ENCODE measurements around the gene INSYN1.

INSYN1 gene

GRCh38 chr15:73770050-73770449, 16.9 kb upstream of the INSYN1 start:
- Histone ChIP-seq H3K9ac (ENCODE audit: low read length) (no peak overlapping the region), H3K4ac (ENCODE audit: low read depth, low read length) (no peak overlapping the region), H3K14ac (ENCODE audit: low read length) (no peak overlapping the region), H2AK5ac (ENCODE audit: low read length) (no peak overlapping the region), H3K36me3 (ENCODE audit: control insufficient read depth in 1 of 2, insufficient read depth in 2 of 2, low read length in 2 of 2) (no peaks in the 10 kb centered on the region), H3K9me3 (ENCODE audit: insufficient read depth, low read depth, low read length) (peaks cover 1% of the 10 kb centered on the region), H3K4me3 (ENCODE audit: low read depth, low read length) (no peak overlapping the region), H3K79me2 (ENCODE audit: control insufficient read depth, insufficient read depth, low read length, poor library complexity) (no peaks in the 10 kb centered on the region), H4K8ac (ENCODE audit: low read depth, low read length) (no peak overlapping the region), H3K79me1 (ENCODE audit: low read length) (no peaks in the 10 kb centered on the region), H4K91ac (ENCODE audit: low read depth, low read length) (no peak overlapping the region), H2BK120ac (ENCODE audit: insufficient read depth, low read length, poor library complexity) (no peak overlapping the region), H3K4me1 (ENCODE audit: control insufficient read depth in 1 of 2, insufficient read depth in 2 of 2, low read length in 2 of 2) (no peaks in the 10 kb centered on the region), H2BK5ac (ENCODE audit: low read depth, low read length, poor library complexity) (no peak overlapping the region), H2AFZ (ENCODE audit: insufficient read depth, low read length, poor library complexity) (no peak overlapping the region), H3K23ac (ENCODE audit: low read length) (no peak overlapping the region), H3K18ac (ENCODE audit: low read length) (no peak overlapping the region), H3K27ac (ENCODE audit: low read depth, low read length) (no peak overlapping the region), H3K27me3 (ENCODE audit: insufficient read depth, low read length) (no peaks in the 10 kb centered on the region), H4K12ac (ENCODE audit: low read depth, low read length) (no peak overlapping the region), H3K4me2 (ENCODE audit: low read length) (no peak overlapping the region), H2BK12ac (ENCODE audit: low read length) (no peak overlapping the region)
- WGBS (ENCODE audit: extremely low coverage, insufficient coverage, insufficient read length) = no CpG with 5 or more reads among the region's 1 CpG
- DNase-seq = no peak

- Histone ChIP-seq H3K9ac (ENCODE audit: low read length) (no peak overlapping the region), H2BK5ac (ENCODE audit: low read depth, low read length, poor library complexity) (no peak overlapping the region), H3K4me2 (ENCODE audit: low read length) (no peak overlapping the region), H3K4ac (ENCODE audit: low read depth, low read length) (no peak overlapping the region), H3K79me2 (ENCODE audit: control insufficient read depth, insufficient read depth, low read length, poor library complexity) (no peaks in the 10 kb centered on the region), H2AK5ac (ENCODE audit: low read length) (no peak overlapping the region), H2BK12ac (ENCODE audit: low read length) (no peak overlapping the region), H3K27me3 (ENCODE audit: insufficient read depth, low read length) (no peaks in the 10 kb centered on the region), H3K4me3 (ENCODE audit: low read depth, low read length) (no peak overlapping the region), H3K27ac (ENCODE audit: low read depth, low read length) (no peak overlapping the region), H2BK120ac (ENCODE audit: insufficient read depth, low read length, poor library complexity) (no peak overlapping the region), H3K14ac (ENCODE audit: low read length) (no peak overlapping the region), H4K8ac (ENCODE audit: low read depth, low read length) (no peak overlapping the region), H4K12ac (ENCODE audit: low read depth, low read length) (no peak overlapping the region), H3K4me1 (ENCODE audit: control insufficient read depth in 1 of 2, insufficient read depth in 2 of 2, low read length in 2 of 2) (no peaks in the 10 kb centered on the region), H4K91ac (ENCODE audit: low read depth, low read length) (no peak overlapping the region), H3K23ac (ENCODE audit: low read length) (no peak overlapping the region), H2AFZ (ENCODE audit: insufficient read depth, low read length, poor library complexity) (no peak overlapping the region), H3K36me3 (ENCODE audit: control insufficient read depth in 1 of 2, insufficient read depth in 2 of 2, low read length in 2 of 2) (no peaks in the 10 kb centered on the region), H3K79me1 (ENCODE audit: low read length) (no peaks in the 10 kb centered on the region), H3K18ac (ENCODE audit: low read length) (no peak overlapping the region), H3K9me3 (ENCODE audit: insufficient read depth, low read depth, low read length) (peaks cover 1% of the 10 kb centered on the region)
- WGBS (ENCODE audit: extremely low coverage, insufficient coverage, insufficient read length) = no CpG with 5 or more reads among the region's 9 CpGs
- no peak for DNase-seq
Measured at GRCh38 chr15:73767806-73768501, 14.8 kb upstream of the INSYN1 start.

GRCh38 chr15:73766598-73766997, 13.4 kb upstream of the INSYN1 start:
- Histone ChIP-seq H3K4me2 (ENCODE audit: low read length) (no peak overlapping the region), H4K8ac (ENCODE audit: low read depth, low read length) (no peak overlapping the region), H3K27ac (ENCODE audit: low read depth, low read length) (no peak overlapping the region), H3K9ac (ENCODE audit: low read length) (no peak overlapping the region), H2BK120ac (ENCODE audit: insufficient read depth, low read length, poor library complexity) (no peak overlapping the region), H3K18ac (ENCODE audit: low read length) (no peak overlapping the region), H3K14ac (ENCODE audit: low read length) (no peak overlapping the region), H3K27me3 (ENCODE audit: insufficient read depth, low read length) (no peaks in the 10 kb centered on the region), H4K91ac (ENCODE audit: low read depth, low read length) (no peak overlapping the region), H4K12ac (ENCODE audit: low read depth, low read length) (no peak overlapping the region), H3K79me2 (ENCODE audit: control insufficient read depth, insufficient read depth, low read length, poor library complexity) (no peaks in the 10 kb centered on the region), H2BK12ac (ENCODE audit: low read length) (no peak overlapping the region), H3K9me3 (ENCODE audit: insufficient read depth, low read depth, low read length) (peaks cover 1% of the 10 kb centered on the region), H2AFZ (ENCODE audit: insufficient read depth, low read length, poor library complexity) (no peak overlapping the region), H3K79me1 (ENCODE audit: low read length) (no peaks in the 10 kb centered on the region), H3K4ac (ENCODE audit: low read depth, low read length) (no peak overlapping the region), H3K36me3 (ENCODE audit: control insufficient read depth in 1 of 2, insufficient read depth in 2 of 2, low read length in 2 of 2) (no peaks in the 10 kb centered on the region), H2BK5ac (ENCODE audit: low read depth, low read length, poor library complexity) (no peak overlapping the region), H3K4me1 (ENCODE audit: control insufficient read depth in 1 of 2, insufficient read depth in 2 of 2, low read length in 2 of 2) (no peaks in the 10 kb centered on the region), H2AK5ac (ENCODE audit: low read length) (no peak overlapping the region), H3K23ac (ENCODE audit: low read length) (no peak overlapping the region), H3K4me3 (ENCODE audit: low read depth, low read length) (no peak overlapping the region)
- no CpG with 5 or more reads among the region's 1 CpG for whole genome bisulfite sequencing (ENCODE audit: extremely low coverage, insufficient coverage, insufficient read length)
- DNase-seq = no peak

- Histone ChIP-seq H3K4me2 (ENCODE audit: low read length) (no peak overlapping the region), H2AFZ (ENCODE audit: insufficient read depth, low read length, poor library complexity) (no peak overlapping the region), H3K27ac (ENCODE audit: low read depth, low read length) (no peak overlapping the region), H3K9ac (ENCODE audit: low read length) (no peak overlapping the region), H3K27me3 (ENCODE audit: insufficient read depth, low read length) (no peaks in the 10 kb centered on the region), H4K8ac (ENCODE audit: low read depth, low read length) (no peak overlapping the region), H3K4me3 (ENCODE audit: low read depth, low read length) (no peak overlapping the region), H2BK5ac (ENCODE audit: low read depth, low read length, poor library complexity) (no peak overlapping the region), H3K79me2 (ENCODE audit: control insufficient read depth, insufficient read depth, low read length, poor library complexity) (no peaks in the 10 kb centered on the region), H2BK120ac (ENCODE audit: insufficient read depth, low read length, poor library complexity) (no peak overlapping the region), H3K79me1 (ENCODE audit: low read length) (no peaks in the 10 kb centered on the region), H3K4me1 (ENCODE audit: control insufficient read depth in 1 of 2, insufficient read depth in 2 of 2, low read length in 2 of 2) (no peaks in the 10 kb centered on the region), H3K9me3 (ENCODE audit: insufficient read depth, low read depth, low read length) (peaks cover 1% of the 10 kb centered on the region), H2AK5ac (ENCODE audit: low read length) (no peak overlapping the region), H3K18ac (ENCODE audit: low read length) (no peak overlapping the region), H3K36me3 (ENCODE audit: control insufficient read depth in 1 of 2, insufficient read depth in 2 of 2, low read length in 2 of 2) (no peaks in the 10 kb centered on the region), H3K4ac (ENCODE audit: low read depth, low read length) (no peak overlapping the region), H2BK12ac (ENCODE audit: low read length) (no peak overlapping the region), H4K91ac (ENCODE audit: low read depth, low read length) (no peak overlapping the region), H3K23ac (ENCODE audit: low read length) (no peak overlapping the region), H3K14ac (ENCODE audit: low read length) (no peak overlapping the region), H4K12ac (ENCODE audit: low read depth, low read length) (no peak overlapping the region)
- no CpG with 5 or more reads among the region's 1 CpG for WGBS (ENCODE audit: extremely low coverage, insufficient coverage, insufficient read length)
- DNase-seq = no peak
Measured at GRCh38 chr15:73765778-73766177, 12.6 kb upstream of the INSYN1 start.
